Heart right ventricle (tissue), 16 donors: ENCODE results near the gene TCEA2. TPM values are rescaled to one million over a fixed set of nuclear protein-coding genes. Genes with fewer than 3 reads are reported as not detected.

Experiments
- ATAC-seq, 8 donors: fragments of 200-7000 bp; cut with Tn5 transposase; one replicate each; pipeline ENCODE4 v1.9.1; 2020; ENCODE audit warnings: mild to moderate bottlenecking in 8 of 8, moderate library complexity in 8 of 8, moderate number of reproducible peaks in 1 of 8
- DNase-seq, 2 donors: peaks; one replicate each; pipeline ENCODE4 v3.0.0-alpha.2; 2020
- H3K27ac ChIP-seq, 10 donors: fragments of 200-600 bp; sonication (generic) in 2 of 10; one replicate each; pipeline versions ENCODE4 v1.5.0 to v1.8.0; 2020 to 2022; ENCODE audit warnings: mild to moderate bottlenecking in 3 of 10
- H3K27me3 ChIP-seq, 7 donors: fragments of 200-600 bp; one replicate each; pipeline ENCODE4 v1.8.0; 2021 to 2022; ENCODE audit warnings: mild to moderate bottlenecking in 2 of 7
- H3K36me3 ChIP-seq, 9 donors: fragments of 200-600 bp; sonication (generic) in 1 of 9; one replicate each; pipeline versions ENCODE4 v1.5.0 to v1.8.0; 2020 to 2022; ENCODE audit warnings: mild to moderate bottlenecking in 2 of 9
- H3K4me1 ChIP-seq, 9 donors: fragments of 200-600 bp; sonication (generic) in 1 of 9; one replicate each; pipeline versions ENCODE4 v1.5.0 to v1.8.0; 2020 to 2022; ENCODE audit warnings: mild to moderate bottlenecking in 4 of 9
- H3K4me3 ChIP-seq, 10 donors: fragments of 200-600 bp; sonication (generic) in 2 of 10; one replicate each; pipeline versions ENCODE4 v1.5.0 to v1.8.0; 2020 to 2022; ENCODE audit warnings: mild to moderate bottlenecking in 7 of 10, moderate library complexity in 2 of 10
- H3K9me3 ChIP-seq, 11 donors: fragments of 200-600 bp in 10 of 11; sonication (generic) in 2 of 11; one replicate each; pipeline versions ENCODE4 v1.5.0 to v1.8.0; 2013 to 2022; ENCODE audit warnings: mild to moderate bottlenecking in 2 of 11, control low read depth in 1 of 11, moderate library complexity in 1 of 11
- CTCF ChIP-seq, 9 donors: fragments of 200-600 bp; sonication (generic) in 2 of 9; IDR thresholded peaks; one replicate each; pipeline versions ENCODE4 v1.5.0 to v1.8.0; 2021 to 2022; ENCODE audit warnings: antibody characterized with exemption in 9 of 9, mild to moderate bottlenecking in 5 of 9, moderate library complexity in 1 of 9
- WGBS, 2 donors: extraction: QIAGEN DNeasy Blood & Tissue Kit; methylation state at CpG; one replicate each; pipeline ENCODE4 v1.1.7; 2013; ENCODE audit warnings: inconsistent platforms in 1 of 2; 5-methylcytosine and 5-hydroxymethylcytosine counted together
- intact Hi-C, 10 donors: fragments of 100-400 bp; cut with DNase I; formaldehyde crosslinking; loops; one replicate each; pipeline versions ENCODE4 v1.11.1 to v1.14.2; 2022
- polyA plus RNA-seq, 2 donors: library from polyadenylated mRNA; stranded (reverse); fragments of 200-250 nt; gene quantifications; one replicate each; pipeline ENCODE4 v1.2.3, GENCODE V29; 2013
- total RNA-seq, 10 donors: library from RNA; stranded (reverse); fragmentation: NEBNext Ultra II Directional in 3 of 10; extraction: Animal tissue kit (Norgen Biotek cat#: 25700) in 3 of 10; gene quantifications; one replicate each; pipeline versions ENCODE4 v1.2.1 to v1.2.4, GENCODE V29; 2021 to 2023
- donor health status: Arrhythmogenic right ventricular cardiomyopathy.
- donor health status: ischemic (EF 13 %, LVEDD 7.1; RV severe dilation, severe dysfunction).
- donor health status: healthy with polysubstance abuse.
- donor health status: DM: no; HTN: yes; CAD: no.
- donor health status: DM: no; HTN: no; CAD: no.
- donor health status: ischemic (EF 25% LVEDD 6.9; RV normal size, moderate dysfunction).
- donor health status: ischemic (EF 25% LVEDD 5.7; RV mildly dilated, moderate dysfunction).
- donor health status: healthy.
- donor health status: DM: yes; HTN: yes; CAD: no.
- donor health status: Ischemic cardiomyopathy.
- donor health status: ischemic (EF 35%, LVEDD 5.7; RV mildly dilated, moderate dysfunction).
- donor health status: nonischemic (EF 11% LVEDD 7.7; RV severe dilation, severe dysfunction).
- donor health status: DM: yes; HTN: yes; CAD: no.
- donor health status: PGD.
- donor health status: ischemic (EF 29% LVEDD 5.4; RV normal size, mild dysfunction).
- donor health status: nonischemic (EF 23%, LVEDD 6.1; RV moderate dilation, normal function).

The TCEA2 gene
- total and polyA plus RNA-seq, 12 donors, result 35.0 to 54.9 (median 44.9) TPM

- Histone ChIP-seq H3K4me1 (peaks cover 2 to 64% (median 47%) of the 10 kb centered on the region in 9 donors), H3K27ac (peak overlapping the region; percentile 80 to 98 (median 90)), H3K9me3 (no peaks in the 10 kb centered on the region), H3K4me3 (peak overlapping the region; percentile 12 to 47 (median 38)), H3K36me3 (no peaks in the 10 kb centered on the region), H3K27me3 (peaks cover 0 to 39% (median 18%) of the 10 kb centered on the region in 7 donors)
- WGBS, 2 donors, result 34 to 37% methylated on average over 33 of the region's 33 CpGs
- intact Hi-C loops, result loop anchor here in 5 of 10 donors (1.0 to 10.0 kb wide), 6 partner anchors 17 to 423 kb away; partner anchors contain the start of gene PRPF6 (in 2 of the 5)
- DNase-seq (peak; percentile 84 to 88), ATAC-seq (peak; percentile 42 to 75 (median 56))
- peak; percentile 74 to 92 (median 88) for TF ChIP-seq CTCF (IDR thresholded peaks at IDR 0.05)
These were observed 5.1 kb upstream of the TCEA2 start for GRCh38 chr20:64057628-64058498.

GRCh38 chr20:64058536-64058935 lies 4.5 kb upstream of the TCEA2 start:
- ATAC-seq, result no peak
- Histone ChIP-seq H3K4me3 (no peak overlapping the region), H3K36me3 (no peaks in the 10 kb centered on the region), H3K4me1 (peaks cover 2 to 59% (median 44%) of the 10 kb centered on the region in 9 donors), H3K9me3 (no peaks in the 10 kb centered on the region), H3K27ac (peak overlapping the region in 3 of 10 donors; percentile 48 to 93 (median 90)), H3K27me3 (peaks cover 0 to 38% (median 18%) of the 10 kb centered on the region in 7 donors)
- TF ChIP-seq CTCF (IDR thresholded peaks at IDR 0.05), result no peak
- intact Hi-C loops, result loop anchor here in 3 of 10 donors (2.0 to 10.0 kb wide), 3 partner anchors 76 to 424 kb away; partner anchors contain the start of gene PRPF6 (in 2 of the 3)
- WGBS, 2 donors, result 86 to 93% methylated on average over 12 of the region's 12 CpGs
- no peak for DNase-seq

- H3K27me3 ChIP-seq, result peaks cover 0 to 6% (median 0%) of the 10 kb centered on the region in 7 donors
- DNase-seq (no peak), ATAC-seq (peak in 1 of 8 donors; percentile 5)
- TF ChIP-seq CTCF (IDR thresholded peaks at IDR 0.05), result no peak
- peaks cover 5 to 53% (median 35%) of the 10 kb centered on the region in 9 donors for H3K4me1 ChIP-seq
- no peaks in the 10 kb centered on the region for H3K36me3 ChIP-seq
- intact Hi-C loops, result loop anchor here in 2 of 10 donors (2.0 kb wide), 1 partner anchor 81 kb away; the partner anchor contains the start of gene PRPF6 (in 2 of the 2)
- H3K4me3 ChIP-seq, result peak overlapping the region in 9 of 10 donors; percentile 77 to 100 (median 94)
- 55 to 60% methylated on average over 5 of the region's 5 CpGs for WGBS, 2 donors
- H3K9me3 ChIP-seq, result no peaks in the 10 kb centered on the region
- peak overlapping the region in 9 of 10 donors; percentile 65 to 92 (median 89) for H3K27ac ChIP-seq
These were observed 762 bp upstream of the TCEA2 start for GRCh38 chr20:64062276-64062595.

GRCh38 chr20:64063389-64064144 lies 569 bp downstream of the TCEA2 start:
- H3K27me3 ChIP-seq, result no peaks in the 10 kb centered on the region
- peak overlapping the region; percentile 33 to 92 (median 88) for H3K27ac ChIP-seq
- 1 to 2% methylated on average over 47 to 51 of the region's 51 CpGs for WGBS, 2 donors
- peaks cover 0 to 2% (median 0%) of the 10 kb centered on the region in 9 donors for H3K36me3 ChIP-seq
- H3K4me1 ChIP-seq, result peaks cover 5 to 46% (median 25%) of the 10 kb centered on the region in 9 donors
- DNase-seq (peak in 1 of 2 donors; percentile 59), ATAC-seq (peak; percentile 1 to 30 (median 19))
- H3K4me3 ChIP-seq, result peak overlapping the region; percentile 77 to 100 (median 93)
- no peak for TF ChIP-seq CTCF (IDR thresholded peaks at IDR 0.05)
- intact Hi-C loops, result loop anchor here in 2 of 10 donors (2.0 kb wide), 1 partner anchor 83 kb away; the partner anchor contains the start of gene PRPF6 (in 2 of the 2)
- no peaks in the 10 kb centered on the region for H3K9me3 ChIP-seq
